ENCODE results near the gene TMEM263.
"Not testable (repeated sequence)": the region's sequence is repeated elsewhere in the genome, so short reads cannot be mapped to it uniquely, and the experiment has no call there.

Gene TMEM263

GRCh38 chr12:106978035-106978800, 22.5 kb downstream of the TMEM263 start:
- intact Hi-C loops (cut with DNase I): no loop called here
- DNase-seq: peak in 30 of 42 donors; percentile 13 to 81 (median 44)

GRCh38 chr12:106980944-106981343, 25.2 kb downstream of the TMEM263 start:
- intact Hi-C loops (cut with DNase I): loop anchor here (10.0 kb wide), 1 partner anchor 206 kb away; the partner anchor contains the start of gene RIC8B

DNA sequence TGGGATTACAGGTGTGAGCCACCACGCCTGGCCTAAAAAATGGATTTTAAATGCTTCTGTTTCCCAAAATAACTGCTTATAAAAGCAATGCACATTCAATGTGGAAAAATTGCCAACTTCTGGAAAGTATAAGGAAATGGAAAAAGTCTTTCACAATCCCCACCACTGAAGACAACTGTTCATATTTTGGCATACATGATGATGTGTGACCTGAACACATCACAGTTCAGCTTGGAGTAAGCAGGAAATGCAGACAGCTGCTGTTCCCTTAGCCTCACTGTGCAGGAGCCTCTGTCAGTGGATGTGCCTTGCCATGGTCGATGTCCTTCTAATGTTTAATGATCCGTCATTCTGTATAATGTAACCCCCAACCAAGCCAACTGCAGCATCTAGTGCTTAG, 26.1 kb downstream of the TMEM263 start:
- intact Hi-C loops (cut with DNase I): loop anchor here (10.0 kb wide), 1 partner anchor 207 kb away; the partner anchor contains the start of gene RIC8B
- DNase-seq: no peak

More at GRCh38 chr12:106980944-106981343, 25.2 kb downstream of the TMEM263 start:
- DNase-seq: peak in 2 of 42 donors; percentile 23 to 30

DNA sequence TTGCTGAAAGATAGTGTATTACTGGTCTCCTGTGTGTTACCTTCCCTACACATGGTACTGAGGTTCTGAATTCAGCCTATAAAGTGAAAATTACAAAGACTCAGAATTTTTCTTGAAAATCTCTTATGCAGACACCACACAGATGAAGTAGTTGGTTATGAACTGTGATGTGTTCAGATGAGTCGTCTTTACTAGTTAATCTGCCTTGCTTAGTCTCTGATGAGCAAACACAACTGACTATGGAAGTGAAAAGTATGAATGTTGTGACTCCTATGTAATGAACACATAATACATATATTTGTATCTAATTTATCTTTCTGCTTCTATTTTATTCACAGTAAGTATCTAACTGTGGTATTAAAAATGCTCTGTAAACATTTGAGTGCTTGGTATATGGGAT, 26.5 kb downstream of the TMEM263 start:
- DNase-seq: no peak
- intact Hi-C loops (cut with DNase I): loop anchor here (10.0 kb wide), 1 partner anchor 207 kb away; the partner anchor contains the start of gene RIC8B

- DNase-seq: no peak
- intact Hi-C loops (cut with DNase I): loop anchor here (5.0 to 10.0 kb wide), 2 partner anchors 108 to 210 kb away; partner anchors contain the start of genes CRY1 and RIC8B
These were observed 29.0 kb downstream of the TMEM263 start for GRCh38 chr12:106984588-106985137.

- no peak for DNase-seq
- intact Hi-C loops (cut with DNase I): loop anchor here (5.0 to 10.0 kb wide), 2 partner anchors 107 to 211 kb away; partner anchors contain the start of genes CRY1 and RIC8B
These were observed 29.8 kb downstream of the TMEM263 start for GRCh38 chr12:106985479-106985878.

GRCh38 chr12:106986135-106986534, 30.4 kb downstream of the TMEM263 start:
- intact Hi-C loops (cut with DNase I): loop anchor here (2.0 to 10.0 kb wide), 3 partner anchors 31 to 211 kb away; partner anchors contain the start of genes CRY1, RIC8B and TMEM263

DNA sequence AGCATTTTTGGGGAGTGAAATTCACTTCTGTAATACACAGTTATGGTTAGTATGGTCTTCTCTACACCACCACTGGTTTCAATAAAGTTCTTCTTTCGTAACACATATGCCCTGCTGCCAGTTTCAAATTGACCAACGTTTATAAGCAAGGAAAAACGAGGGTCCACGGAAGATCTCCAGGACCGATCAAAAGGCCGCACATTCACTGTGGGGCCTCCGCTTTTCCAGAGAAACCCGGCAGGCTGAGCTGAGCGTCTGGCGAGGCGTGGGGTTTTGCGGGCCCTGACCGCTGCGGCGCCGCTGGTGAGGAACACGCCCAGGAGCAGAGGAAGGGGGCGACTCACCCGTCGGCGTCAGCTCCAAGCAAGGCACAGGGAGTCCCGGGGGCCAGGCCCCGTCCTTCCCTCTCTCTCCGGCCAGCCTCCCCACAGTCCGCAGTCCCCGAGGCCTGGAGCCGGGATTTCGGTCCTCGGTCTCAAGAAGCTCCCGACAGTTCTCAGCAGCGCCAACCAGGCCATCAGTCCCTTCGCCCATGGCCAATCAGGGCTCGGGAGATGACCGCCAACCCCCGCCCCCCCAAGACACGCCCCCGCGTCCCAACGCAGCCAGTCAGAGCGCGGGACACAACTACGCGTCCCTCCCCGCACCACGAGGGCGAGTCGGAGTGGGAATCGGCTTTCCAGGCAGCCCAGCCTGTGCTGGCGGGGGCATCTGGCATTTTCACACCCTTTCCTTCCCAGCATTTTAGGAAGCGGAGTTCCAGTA, 31.1 kb downstream of the TMEM263 start, which contains the start of gene MTERF2:
TSS of gene MTERF2 (minus strand) at position 522 of the 765 bp plus-strand sequence. CDS start 8,432 bp downstream, outside the sequence.
- intact Hi-C loops (cut with DNase I): loop anchor here (2.0 to 10.0 kb wide), 3 partner anchors 32 to 212 kb away; partner anchors contain the start of genes CRY1, RIC8B and TMEM263
- DNase-seq: peak; percentile 84 to 98 (median 94)

More at GRCh38 chr12:106986135-106986534, 30.4 kb downstream of the TMEM263 start:
- DNase-seq: no peak

DNA sequence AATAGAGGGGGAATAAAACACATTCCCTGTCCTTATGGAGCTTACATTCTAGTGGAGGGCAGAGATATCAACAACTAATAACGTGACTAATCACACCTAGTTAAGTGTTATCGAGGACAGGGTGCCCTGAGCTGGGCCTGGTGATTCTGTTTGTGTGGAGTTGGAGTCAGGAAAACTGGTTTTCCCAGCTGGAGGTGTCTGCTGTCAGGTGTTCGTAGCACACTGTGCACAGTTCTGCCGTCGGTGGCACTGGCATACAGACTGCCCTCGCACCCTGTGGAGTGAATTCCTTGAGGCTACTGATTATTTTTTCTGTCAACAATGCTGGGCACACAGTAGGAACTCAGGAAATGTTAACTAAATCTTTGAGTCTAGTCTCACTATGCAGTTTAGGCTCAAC, 32.1 kb downstream of the TMEM263 start:
- DNase-seq: no peak
- intact Hi-C loops (cut with DNase I): loop anchor here (2.0 to 10.0 kb wide), 3 partner anchors 33 to 213 kb away; partner anchors contain the start of genes CRY1, RIC8B and TMEM263

DNA sequence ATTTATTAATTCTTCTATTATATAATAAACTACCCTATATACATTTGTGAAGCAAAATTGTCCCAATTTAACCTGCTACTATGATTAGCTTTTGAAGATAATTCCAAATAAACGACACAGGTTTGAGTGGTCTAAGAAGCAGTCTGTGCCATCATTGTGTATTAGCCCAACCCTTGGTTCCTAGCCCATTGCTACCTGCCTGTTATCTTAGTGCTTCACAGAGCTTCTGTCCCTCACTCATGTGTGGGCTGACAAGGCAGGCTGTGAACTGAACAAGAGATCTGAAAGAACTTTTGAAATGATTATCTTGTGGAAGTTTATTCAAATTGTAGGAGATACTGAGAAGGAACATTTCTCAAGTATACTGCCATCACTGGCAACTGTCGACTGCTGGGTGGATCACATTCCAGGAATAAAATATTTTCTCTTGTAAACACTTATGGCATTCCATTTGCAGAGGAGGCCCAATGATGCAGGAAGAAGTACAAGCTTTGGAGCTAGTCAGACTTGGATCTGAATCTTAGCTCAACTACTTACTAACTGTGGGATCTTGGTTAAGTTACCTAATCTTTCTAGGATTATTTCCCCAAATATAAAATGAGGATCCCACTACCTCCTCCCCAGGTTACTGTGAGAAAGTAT, 39.0 kb downstream of the TMEM263 start:
- intact Hi-C loops (cut with DNase I): no loop called here
- no peak for DNase-seq

- intact Hi-C loops (cut with DNase I); DNase-seq: not testable (repeated sequence)
These were observed 40.4 kb downstream of the TMEM263 start for GRCh38 chr12:106996102-106996501.

DNA sequence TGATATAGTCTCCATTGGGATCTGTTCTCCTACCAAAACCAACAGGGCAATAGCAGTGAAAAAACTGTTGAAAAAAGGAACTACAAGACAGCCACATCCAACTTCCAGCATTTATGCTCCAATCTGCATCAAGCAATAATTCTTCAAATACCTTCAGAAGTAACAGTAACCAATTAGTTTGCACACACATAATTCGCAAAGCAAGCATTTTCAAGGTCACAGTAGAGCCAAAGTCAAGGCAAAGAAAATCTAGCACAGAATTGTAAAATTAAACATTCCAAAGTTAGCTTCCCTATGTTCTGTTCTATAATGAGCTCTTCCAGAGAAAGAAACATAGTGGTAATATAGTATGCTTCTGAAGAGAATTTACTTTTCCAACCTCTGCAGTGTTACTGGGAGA, 42.2 kb downstream of the TMEM263 start:
- DNase-seq: no peak
- intact Hi-C loops (cut with DNase I): no loop called here

GRCh38 chr12:106999446-106999845, 43.7 kb downstream of the TMEM263 start:
- DNase-seq: no peak
- intact Hi-C loops (cut with DNase I): no loop called here

GRCh38 chr12:107002665-107003064, 47.0 kb downstream of the TMEM263 start:
- intact Hi-C loops (cut with DNase I); DNase-seq: not testable (repeated sequence)

DNA sequence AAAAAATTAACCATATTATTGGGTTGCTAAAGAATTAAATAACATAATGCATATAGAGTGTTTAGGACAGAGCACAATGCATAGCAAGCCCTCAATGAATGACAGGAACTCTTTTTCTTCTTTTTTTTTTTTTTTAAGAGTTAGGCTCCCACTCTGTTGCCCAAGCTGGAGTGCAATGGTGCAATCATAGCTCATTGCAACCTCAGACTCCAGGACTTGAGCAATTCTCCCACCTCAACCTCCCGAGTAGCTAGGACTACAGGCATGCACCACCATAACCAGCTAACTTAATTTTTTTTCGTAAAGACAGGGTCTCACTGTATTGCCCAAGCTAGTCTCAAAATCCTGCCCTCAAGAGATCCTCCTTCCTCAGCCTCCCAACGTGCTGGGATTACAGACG, 51.7 kb downstream of the TMEM263 start:
- DNase-seq: no peak
- intact Hi-C loops (cut with DNase I): no loop called here

- intact Hi-C loops (cut with DNase I): no loop called here
- DNase-seq: no peak
These were observed 55.8 kb downstream of the TMEM263 start for GRCh38 chr12:107011519-107011918.

DNA sequence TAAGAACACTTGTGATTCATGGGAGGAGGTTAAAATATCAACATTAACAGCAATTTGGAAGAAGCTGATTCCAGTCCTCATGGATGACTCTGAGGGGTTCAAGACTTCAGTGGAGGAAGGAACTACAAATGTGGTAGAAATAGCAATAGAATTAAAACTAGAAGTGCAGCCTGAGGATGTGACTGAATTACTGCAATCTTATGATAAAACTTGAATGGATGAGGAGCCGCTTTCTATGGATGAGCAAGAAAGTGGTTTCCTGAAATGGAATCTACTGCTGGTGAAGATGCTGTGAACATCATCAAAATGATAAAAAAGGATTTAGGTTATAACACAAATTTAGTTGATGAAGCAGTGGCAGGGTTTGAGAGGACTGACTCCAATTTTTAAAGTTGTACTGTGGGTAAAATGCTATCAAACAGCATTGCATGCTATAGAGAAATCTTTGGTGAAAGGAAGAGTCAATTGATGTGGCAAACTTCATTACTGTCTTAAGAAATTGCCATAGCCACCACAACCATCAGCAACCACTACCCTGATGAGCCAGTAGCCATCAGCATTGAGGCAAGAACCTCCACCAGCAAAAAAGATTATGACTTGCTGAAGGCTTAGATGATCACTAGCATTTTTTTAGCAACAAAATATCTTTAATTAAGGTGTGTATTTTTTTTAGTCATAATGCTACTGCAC, 57.2 kb downstream of the TMEM263 start:
- DNase-seq: no peak
- intact Hi-C loops (cut with DNase I): no loop called here

GRCh38 chr12:107014055-107014454, 58.3 kb downstream of the TMEM263 start:
- DNase-seq: no peak
- intact Hi-C loops (cut with DNase I): no loop called here
